IPS-11a (cell line): ENCODE data around the gene RNF125.
"Not testable (repeated sequence)": the region's sequence is repeated elsewhere in the genome, so short reads cannot be mapped to it uniquely, and the experiment has no call there.

Experiments used
- H3K4me3 ChIP-seq: one replicate; pipeline ENCODE4 v1.5.1; 2013; ENCODE audit warnings: low read depth, low read length, control low read depth

Gene RNF125

GRCh38 chr18:32018331-32019250, at the start of gene RNF125:
Gene RNF125 (plus strand): TSS chr18:32018825. CDS start chr18:32018864, 39 bp downstream.
- peak within 1 kb of the TSS; percentile 52 for H3K4me3 ChIP-seq

- no peak overlapping the region for H3K4me3 ChIP-seq
Observed at GRCh38 chr18:31970617-31971016, 48.0 kb upstream of the RNF125 start.

GRCh38 chr18:31973929-31974546, 44.6 kb upstream of the RNF125 start:
- H3K4me3 ChIP-seq: no peak overlapping the region

- H3K4me3 ChIP-seq: no peak overlapping the region
Observed at GRCh38 chr18:31976242-31976641, 42.4 kb upstream of the RNF125 start.

- no peak overlapping the region for H3K4me3 ChIP-seq
Observed at GRCh38 chr18:31977270-31977872, 41.3 kb upstream of the RNF125 start.

GRCh38 chr18:31978616-31979015, 40.0 kb upstream of the RNF125 start:
- H3K4me3 ChIP-seq: no peak overlapping the region

- no peak overlapping the region for H3K4me3 ChIP-seq
Observed at GRCh38 chr18:31979714-31980113, 38.9 kb upstream of the RNF125 start.

- H3K4me3 ChIP-seq: no peak overlapping the region
Observed at GRCh38 chr18:31980863-31981262, 37.8 kb upstream of the RNF125 start.

GRCh38 chr18:31983020-31983419, 35.6 kb upstream of the RNF125 start:
- H3K4me3 ChIP-seq: no peak overlapping the region

GRCh38 chr18:31983976-31984375, 34.6 kb upstream of the RNF125 start:
- no peak overlapping the region for H3K4me3 ChIP-seq

GRCh38 chr18:31990823-31991222, 27.8 kb upstream of the RNF125 start:
- H3K4me3 ChIP-seq: no peak overlapping the region

- H3K4me3 ChIP-seq: no peak overlapping the region
Observed at GRCh38 chr18:31996007-31996406, 22.6 kb upstream of the RNF125 start.

- H3K4me3 ChIP-seq: no peak overlapping the region
Observed at GRCh38 chr18:31998880-31999412, 19.7 kb upstream of the RNF125 start.

- not testable (repeated sequence) for H3K4me3 ChIP-seq
Observed at GRCh38 chr18:32001141-32001540, 17.5 kb upstream of the RNF125 start.

GRCh38 chr18:32003822-32004221, 14.8 kb upstream of the RNF125 start:
- H3K4me3 ChIP-seq: not testable (repeated sequence)

- no peak overlapping the region for H3K4me3 ChIP-seq
Observed at GRCh38 chr18:32010124-32010721, 8.4 kb upstream of the RNF125 start.

- no peak overlapping the region for H3K4me3 ChIP-seq
Observed at GRCh38 chr18:32011193-32011592, 7.4 kb upstream of the RNF125 start.

GRCh38 chr18:32019251-32019948, 775 bp downstream of the RNF125 start:
- peak overlapping the region; percentile 52 for H3K4me3 ChIP-seq

GRCh38 chr18:32019949-32020625, 1.5 kb downstream of the RNF125 start:
- peak overlapping the region; percentile 52 for H3K4me3 ChIP-seq
